ENCODE data around the gene PGAP3. TPM values are rescaled to one million over a fixed set of nuclear protein-coding genes. Genes with fewer than 3 reads are reported as not detected.

Gene PGAP3
- total and polyA plus RNA-seq, 12 donors: 9.2 to 18.2 (median 13.8) TPM

- ATAC-seq (no peak), DNase-seq (no peak)
- Histone ChIP-seq H3K9me3 (no peaks in the 10 kb centered on the region), H3K36me3 (peaks cover 0 to 23% (median 10%) of the 10 kb centered on the region in 9 donors), H3K27me3 (peaks cover 0 to 31% (median 0%) of the 10 kb centered on the region in 7 donors), H3K4me1 (peaks cover 10 to 68% (median 44%) of the 10 kb centered on the region in 9 donors), H3K27ac (peak overlapping the region in 3 of 10 donors; percentile 45 to 88 (median 74)), H3K4me3 (no peak overlapping the region)
- TF ChIP-seq, protein P1, sequence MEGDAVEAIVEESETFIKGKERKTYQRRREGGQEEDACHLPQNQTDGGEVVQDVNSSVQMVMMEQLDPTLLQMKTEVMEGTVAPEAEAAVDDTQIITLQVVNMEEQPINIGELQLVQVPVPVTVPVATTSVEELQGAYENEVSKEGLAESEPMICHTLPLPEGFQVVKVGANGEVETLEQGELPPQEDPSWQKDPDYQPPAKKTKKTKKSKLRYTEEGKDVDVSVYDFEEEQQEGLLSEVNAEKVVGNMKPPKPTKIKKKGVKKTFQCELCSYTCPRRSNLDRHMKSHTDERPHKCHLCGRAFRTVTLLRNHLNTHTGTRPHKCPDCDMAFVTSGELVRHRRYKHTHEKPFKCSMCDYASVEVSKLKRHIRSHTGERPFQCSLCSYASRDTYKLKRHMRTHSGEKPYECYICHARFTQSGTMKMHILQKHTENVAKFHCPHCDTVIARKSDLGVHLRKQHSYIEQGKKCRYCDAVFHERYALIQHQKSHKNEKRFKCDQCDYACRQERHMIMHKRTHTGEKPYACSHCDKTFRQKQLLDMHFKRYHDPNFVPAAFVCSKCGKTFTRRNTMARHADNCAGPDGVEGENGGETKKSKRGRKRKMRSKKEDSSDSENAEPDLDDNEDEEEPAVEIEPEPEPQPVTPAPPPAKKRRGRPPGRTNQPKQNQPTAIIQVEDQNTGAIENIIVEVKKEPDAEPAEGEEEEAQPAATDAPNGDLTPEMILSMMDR (IDR thresholded peaks at IDR 0.05): no peak
- WGBS, 2 donors: 83% methylated on average over 5 of the region's 5 CpGs
- intact Hi-C loops (cut with DNase I): loop anchor here in 1 of 10 donors (1.0 kb wide), 1 partner anchor 23 kb away; no protein-coding TSS in a partner anchor
These were observed 16.1 kb upstream of the PGAP3 start for GRCh38 chr17:39703913-39704312.

DNA sequence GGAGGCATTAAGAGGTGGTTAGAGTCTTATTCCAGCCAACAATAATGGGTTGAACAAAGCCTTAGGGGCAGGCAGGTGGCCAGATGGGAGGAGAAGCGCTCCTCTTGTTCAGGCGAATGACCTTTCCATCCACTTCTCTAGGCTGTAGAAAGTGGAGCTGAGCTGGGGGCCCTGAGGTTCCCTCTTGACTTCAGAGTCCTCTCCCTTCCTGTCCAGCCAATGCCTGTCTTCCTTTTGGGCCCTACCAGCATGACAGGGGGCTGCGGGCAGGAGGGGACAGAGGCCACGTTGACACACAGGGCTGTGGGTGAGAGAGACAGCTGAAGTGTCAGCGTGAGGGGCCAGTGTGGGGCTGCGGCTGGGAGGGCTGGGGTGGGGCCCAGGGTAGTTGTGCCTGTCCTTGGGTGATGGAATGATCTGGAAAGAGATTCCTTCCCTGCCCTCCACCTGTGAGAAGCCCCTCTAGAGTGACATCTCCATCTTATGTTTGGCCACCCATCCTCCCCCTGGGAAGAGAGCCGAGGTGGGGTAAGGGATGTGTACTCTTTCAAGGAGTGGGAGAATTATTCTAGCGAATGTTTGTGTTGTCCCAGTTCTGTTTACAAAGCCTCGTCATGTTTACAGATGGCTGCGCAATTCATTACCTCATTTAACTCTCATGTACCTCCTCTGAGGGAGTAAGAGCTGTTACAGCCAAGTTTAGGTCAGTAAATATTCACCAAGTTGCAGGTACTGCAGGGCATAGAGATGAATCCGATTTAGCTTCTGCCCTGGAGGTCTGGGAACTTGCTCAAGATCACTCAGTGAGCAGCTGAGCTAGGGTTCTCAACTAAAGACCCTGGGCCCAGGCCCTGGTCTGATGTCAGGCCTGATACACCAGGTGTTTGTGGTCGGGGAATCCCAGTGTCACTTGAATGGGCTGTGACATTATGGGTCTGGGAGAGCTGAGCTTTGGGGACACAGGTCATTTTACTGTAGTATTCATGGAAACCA, 15.3 kb upstream of the PGAP3 start:
- ATAC-seq (peak in 3 of 8 donors; percentile 11 to 43 (median 34)), DNase-seq (no peak)

DNA sequence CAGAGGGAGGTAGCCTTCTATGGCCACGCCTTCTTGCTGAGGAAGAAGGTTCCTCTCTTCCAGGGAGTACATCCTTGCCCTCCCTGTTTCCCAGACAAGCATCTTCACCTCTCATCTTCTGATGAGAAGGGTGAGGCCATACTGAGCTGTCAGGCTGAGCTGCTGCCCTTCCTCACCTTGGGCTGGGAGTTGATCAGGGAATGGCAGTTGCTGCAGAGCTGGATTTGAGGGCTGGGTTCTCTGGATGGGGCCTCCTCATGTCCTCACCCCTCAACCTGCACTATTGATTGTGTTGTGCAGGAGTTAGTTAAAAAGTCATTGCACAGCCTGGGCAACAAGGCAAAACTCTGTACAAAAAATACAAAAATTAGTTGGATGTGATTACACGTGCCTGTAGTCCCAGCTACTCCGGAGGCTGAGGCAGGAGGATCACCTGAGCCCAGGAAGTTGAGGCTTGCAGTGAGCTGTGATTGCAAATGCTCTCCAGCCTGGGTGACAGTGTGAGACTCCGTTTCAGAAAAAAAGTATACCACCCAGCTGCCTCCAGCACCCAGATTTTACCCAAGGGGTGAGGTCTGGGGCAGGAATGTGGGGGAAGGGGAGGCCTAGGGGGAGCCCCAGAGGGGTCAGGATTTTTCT, 14.0 kb upstream of the PGAP3 start:
- Histone ChIP-seq H3K9me3 (no peaks in the 10 kb centered on the region), H3K4me3 (peak overlapping the region in 2 of 10 donors; percentile 82 to 95), H3K27me3 (peaks cover 0 to 33% (median 0%) of the 10 kb centered on the region in 7 donors), H3K36me3 (peaks cover 0 to 3% (median 0%) of the 10 kb centered on the region in 9 donors), H3K27ac (peak overlapping the region in 3 of 10 donors; percentile 83 to 90 (median 88)), H3K4me1 (peaks cover 10 to 68% (median 44%) of the 10 kb centered on the region in 9 donors)
- DNase-seq (no peak), ATAC-seq (no peak)
- TF ChIP-seq, protein P1 (IDR thresholded peaks at IDR 0.05): no peak
- intact Hi-C loops (cut with DNase I): no loop called here
- 61 to 75% methylated on average over 4 of the region's 4 CpGs for WGBS, 2 donors

More for the DNA sequence above, 15.3 kb upstream of the PGAP3 start:
- Histone ChIP-seq H3K27me3 (peaks cover 0 to 33% (median 0%) of the 10 kb centered on the region in 7 donors), H3K36me3 (peaks cover 0 to 16% (median 3%) of the 10 kb centered on the region in 9 donors), H3K27ac (peak overlapping the region in 7 of 10 donors; percentile 27 to 88 (median 45)), H3K4me3 (no peak overlapping the region), H3K4me1 (peaks cover 10 to 68% (median 44%) of the 10 kb centered on the region in 9 donors), H3K9me3 (no peaks in the 10 kb centered on the region)
- intact Hi-C loops (cut with DNase I): loop anchor here in 1 of 10 donors (1.0 kb wide), 1 partner anchor 24 kb away; no protein-coding TSS in a partner anchor
- TF ChIP-seq, protein P1 (IDR thresholded peaks at IDR 0.05): no peak
- WGBS, 2 donors: 49 to 62% methylated on average over 12 of the region's 12 CpGs

Measured in heart right ventricle (tissue), 16 donors.